Gastroesophageal sphincter (tissue), 3 donors: ENCODE data around the gene CDIP1.

ENCODE experiments used
- EP300 ChIP-seq: sonication (generic); formaldehyde crosslinking; IDR thresholded peaks from one replicate; pipeline ENCODE4 v1.6.1; 2017; ENCODE audit warnings: antibody characterized with exemption, mild to moderate bottlenecking
- POLR2A ChIP-seq, 2 donors: fragments of 450-650 bp; IDR thresholded peaks; one replicate each; pipeline ENCODE4 v1.6.1; 2017; ENCODE audit warnings: antibody characterized with exemption in 2 of 2, mild to moderate bottlenecking in 2 of 2, moderate library complexity in 1 of 2
- POLR2AphosphoS5 ChIP-seq: sonication (generic); formaldehyde crosslinking; IDR thresholded peaks from one replicate; pipeline ENCODE4 v1.6.1; 2017; ENCODE audit warnings: antibody characterized with exemption
- TF ChIP-seq, protein P1 (sequence below), 4 experiments: fragments of 200-600 bp in 2 of 4; fragments of 450-650 bp in 2 of 4; sonication (generic) in 1 of 4; IDR thresholded peaks; one replicate each; pipeline ENCODE4 v1.5.1; 2017 to 2019; ENCODE audit warnings: antibody characterized with exemption in 4 of 4, mild to moderate bottlenecking in 2 of 4, moderate library complexity in 2 of 4

DNA sequence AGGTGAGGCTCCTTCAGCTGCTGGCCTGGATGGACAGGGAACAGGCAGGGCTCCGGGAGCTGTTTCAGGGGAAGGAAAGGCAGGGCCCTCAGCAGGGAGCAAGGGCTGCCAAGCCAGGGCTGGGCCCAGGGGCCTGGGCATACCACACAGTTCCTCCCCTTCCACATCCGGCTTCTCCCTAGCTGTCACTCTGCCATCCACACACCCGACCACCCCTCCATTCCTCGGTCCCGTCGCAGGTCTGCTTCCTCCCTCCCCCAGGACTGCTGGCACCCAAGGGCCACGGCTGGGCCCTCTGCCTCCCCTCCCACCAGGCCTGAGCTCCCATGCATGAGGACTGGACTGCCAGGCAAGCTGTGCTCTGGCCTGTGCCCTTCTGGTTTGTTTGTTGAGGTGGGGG is 24.0 kb downstream of the CDIP1 start:
- no peak for TF ChIP-seq EP300
- no peak for TF ChIP-seq POLR2AphosphoS5
- TF ChIP-seq, protein P1, sequence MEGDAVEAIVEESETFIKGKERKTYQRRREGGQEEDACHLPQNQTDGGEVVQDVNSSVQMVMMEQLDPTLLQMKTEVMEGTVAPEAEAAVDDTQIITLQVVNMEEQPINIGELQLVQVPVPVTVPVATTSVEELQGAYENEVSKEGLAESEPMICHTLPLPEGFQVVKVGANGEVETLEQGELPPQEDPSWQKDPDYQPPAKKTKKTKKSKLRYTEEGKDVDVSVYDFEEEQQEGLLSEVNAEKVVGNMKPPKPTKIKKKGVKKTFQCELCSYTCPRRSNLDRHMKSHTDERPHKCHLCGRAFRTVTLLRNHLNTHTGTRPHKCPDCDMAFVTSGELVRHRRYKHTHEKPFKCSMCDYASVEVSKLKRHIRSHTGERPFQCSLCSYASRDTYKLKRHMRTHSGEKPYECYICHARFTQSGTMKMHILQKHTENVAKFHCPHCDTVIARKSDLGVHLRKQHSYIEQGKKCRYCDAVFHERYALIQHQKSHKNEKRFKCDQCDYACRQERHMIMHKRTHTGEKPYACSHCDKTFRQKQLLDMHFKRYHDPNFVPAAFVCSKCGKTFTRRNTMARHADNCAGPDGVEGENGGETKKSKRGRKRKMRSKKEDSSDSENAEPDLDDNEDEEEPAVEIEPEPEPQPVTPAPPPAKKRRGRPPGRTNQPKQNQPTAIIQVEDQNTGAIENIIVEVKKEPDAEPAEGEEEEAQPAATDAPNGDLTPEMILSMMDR (IDR thresholded peaks at IDR 0.05), result no peak
- TF ChIP-seq POLR2A (IDR thresholded peaks at IDR 0.05), result no peak
